ENCODE measurements around the gene TFAP2A.

DNA sequence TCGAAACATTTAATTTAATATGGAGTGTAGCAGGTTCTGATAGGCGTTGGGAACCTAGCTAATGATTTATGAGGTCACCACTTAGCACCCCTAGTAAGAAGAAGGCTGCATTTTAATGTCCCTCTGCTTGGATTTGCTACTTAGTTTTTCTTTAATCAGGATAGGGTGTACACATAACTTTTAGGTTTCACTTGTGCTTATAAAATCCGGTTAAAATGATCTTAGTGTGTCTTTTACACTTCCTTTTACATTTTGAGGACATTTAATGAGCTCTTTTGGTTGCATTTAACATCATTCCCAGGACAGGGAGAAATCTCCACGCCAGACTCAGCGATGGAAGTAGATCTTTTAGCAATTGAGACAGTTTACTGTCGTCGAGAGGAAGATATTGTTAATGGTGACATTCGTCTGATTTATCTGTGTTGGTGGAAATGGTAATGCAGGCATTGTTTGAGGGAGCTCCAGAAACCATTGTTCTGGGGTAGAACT is 5.6 kb downstream of the TFAP2A start:
- TF ChIP-seq POLR2AphosphoS2 (conservative IDR thresholded peaks at IDR 0.05; ENCODE audit: low read length): no peak
- no peak for TF ChIP-seq CTCF (IDR thresholded peaks at IDR 0.05)
- no peak for TF ChIP-seq MYC (IDR thresholded peaks at IDR 0.05; ENCODE audit: borderline replicate concordance, low read length)
- TF ChIP-seq, protein P1, sequence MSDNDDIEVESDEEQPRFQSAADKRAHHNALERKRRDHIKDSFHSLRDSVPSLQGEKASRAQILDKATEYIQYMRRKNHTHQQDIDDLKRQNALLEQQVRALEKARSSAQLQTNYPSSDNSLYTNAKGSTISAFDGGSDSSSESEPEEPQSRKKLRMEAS (IDR thresholded peaks at IDR 0.05): no peak
- TF ChIP-seq, protein P2, sequence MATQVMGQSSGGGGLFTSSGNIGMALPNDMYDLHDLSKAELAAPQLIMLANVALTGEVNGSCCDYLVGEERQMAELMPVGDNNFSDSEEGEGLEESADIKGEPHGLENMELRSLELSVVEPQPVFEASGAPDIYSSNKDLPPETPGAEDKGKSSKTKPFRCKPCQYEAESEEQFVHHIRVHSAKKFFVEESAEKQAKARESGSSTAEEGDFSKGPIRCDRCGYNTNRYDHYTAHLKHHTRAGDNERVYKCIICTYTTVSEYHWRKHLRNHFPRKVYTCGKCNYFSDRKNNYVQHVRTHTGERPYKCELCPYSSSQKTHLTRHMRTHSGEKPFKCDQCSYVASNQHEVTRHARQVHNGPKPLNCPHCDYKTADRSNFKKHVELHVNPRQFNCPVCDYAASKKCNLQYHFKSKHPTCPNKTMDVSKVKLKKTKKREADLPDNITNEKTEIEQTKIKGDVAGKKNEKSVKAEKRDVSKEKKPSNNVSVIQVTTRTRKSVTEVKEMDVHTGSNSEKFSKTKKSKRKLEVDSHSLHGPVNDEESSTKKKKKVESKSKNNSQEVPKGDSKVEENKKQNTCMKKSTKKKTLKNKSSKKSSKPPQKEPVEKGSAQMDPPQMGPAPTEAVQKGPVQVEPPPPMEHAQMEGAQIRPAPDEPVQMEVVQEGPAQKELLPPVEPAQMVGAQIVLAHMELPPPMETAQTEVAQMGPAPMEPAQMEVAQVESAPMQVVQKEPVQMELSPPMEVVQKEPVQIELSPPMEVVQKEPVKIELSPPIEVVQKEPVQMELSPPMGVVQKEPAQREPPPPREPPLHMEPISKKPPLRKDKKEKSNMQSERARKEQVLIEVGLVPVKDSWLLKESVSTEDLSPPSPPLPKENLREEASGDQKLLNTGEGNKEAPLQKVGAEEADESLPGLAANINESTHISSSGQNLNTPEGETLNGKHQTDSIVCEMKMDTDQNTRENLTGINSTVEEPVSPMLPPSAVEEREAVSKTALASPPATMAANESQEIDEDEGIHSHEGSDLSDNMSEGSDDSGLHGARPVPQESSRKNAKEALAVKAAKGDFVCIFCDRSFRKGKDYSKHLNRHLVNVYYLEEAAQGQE (IDR thresholded peaks at IDR 0.05): no peak
- TF ChIP-seq POLR2A (IDR thresholded peaks at IDR 0.05; ENCODE audit: low read length): no peak
- no peak for TF ChIP-seq SREBF2 (IDR thresholded peaks at IDR 0.05)
- no peak for TF ChIP-seq TP53 (CRISPR knock-in tag; IDR thresholded peaks at IDR 0.05)
- TF ChIP-seq RFX5 (IDR thresholded peaks at IDR 0.05): no peak
- TF ChIP-seq RCOR1 (IDR thresholded peaks at IDR 0.05; ENCODE audit: low read depth, low read length): no peak
- no peak for TF ChIP-seq HOXA7 (CRISPR knock-in tag; IDR thresholded peaks at IDR 0.05)
- no peak for TF ChIP-seq EP300 (IDR thresholded peaks at IDR 0.05)
- no peak for TF ChIP-seq ESRRA (IDR thresholded peaks at IDR 0.05; ENCODE audit: borderline replicate concordance, low read length)
